Measurements from ENCODE around the gene CACNB2.

GRCh38 chr10:18523025-18523424 lies 382.8 kb downstream of the CACNB2 start:
- TF ChIP-seq POLR2A (IDR thresholded peaks at IDR 0.05), result no peak
- TF ChIP-seq CTCF (IDR thresholded peaks at IDR 0.05), result no peak
- TF ChIP-seq POLR2AphosphoS5 (IDR thresholded peaks at IDR 0.05), result no peak
